Left ventricle myocardium superior (tissue), 1 donor: ENCODE measurements around the gene SLC1A6. TPM values are rescaled to one million over a fixed set of nuclear protein-coding genes. Genes with fewer than 3 reads are reported as not detected.

Experiments used
- total RNA-seq: library from RNA; stranded (reverse); fragmentation: NEBNext Ultra II Directional; extraction: Animal tissue kit (Norgen Biotek cat#: 25700); gene quantifications from one replicate; pipeline ENCODE4 v1.2.1, GENCODE V29; 2021
- donor health status: DM: no; HTN: yes; CAD: no; lungs with severe emphysema.

The SLC1A6 gene
- total RNA-seq, 1 donor from 2014 or later: not detected

Other genes starting within 250 kb of the SLC1A6 start
- gene ADGRE2, start 201.3 kb downstream of the SLC1A6 start, total RNA-seq: 0.72 TPM
- not detected for gene OR7A5, start 144.7 kb downstream of the SLC1A6 start, total RNA-seq
- gene OR7C1, start 144.7 kb downstream of the SLC1A6 start, total RNA-seq: not detected
- not detected for gene OR7A10, start 130.9 kb downstream of the SLC1A6 start, total RNA-seq
- gene OR7A17, start 93.7 kb downstream of the SLC1A6 start, total RNA-seq: not detected
- not detected for gene OR7C2, start 38.4 kb downstream of the SLC1A6 start, total RNA-seq
- not detected for gene CASP14, start 69.6 kb upstream of the SLC1A6 start, total RNA-seq
- gene OR1I1, start 102.3 kb upstream of the SLC1A6 start, total RNA-seq: not detected
- gene SYDE1, start 127.5 kb upstream of the SLC1A6 start, total RNA-seq: 15.1 TPM
- gene NOTCH3, start 221.1 kb upstream of the SLC1A6 start, total RNA-seq: 22.8 TPM